ENCODE data around the gene TEKTIP1. TPM values are rescaled to one million over a fixed set of nuclear protein-coding genes. Genes with fewer than 3 reads are reported as not detected.

Gene TEKTIP1
- total and polyA plus RNA-seq, 2 donors (not counting 1 experiment from before 2014, with no cell fraction given), result not detected

GRCh38 chr19:3533033-3533432, 5.9 kb upstream of the TEKTIP1 start:
- no peak overlapping the region for H3K27ac ChIP-seq (ENCODE audit: insufficient read depth, low read length)
- TF ChIP-seq CTCF (conservative IDR thresholded peaks at IDR 0.05 in 1 of 2, IDR thresholded peaks at IDR 0.05 in 1 of 2; ENCODE audit: low read depth in 1 of 2, low read length in 2 of 2) (no peak), EZH2 (IDR thresholded peaks at IDR 0.05; ENCODE audit: low read length, missing control alignments) (no peak)
- H3K27me3 ChIP-seq (ENCODE audit: control insufficient read depth, insufficient read depth, low read length), result no peaks in the 10 kb centered on the region
- H3K4me2 ChIP-seq (ENCODE audit: extremely low read depth, insufficient read depth, low read length), result no peak overlapping the region
- no peaks in the 10 kb centered on the region for H3K4me1 ChIP-seq (ENCODE audit: control insufficient read depth, extremely low read depth, insufficient read depth, low read length)
- H3K9ac ChIP-seq (ENCODE audit: insufficient read depth, low read length), result no peak overlapping the region
- no peak overlapping the region for H2AFZ ChIP-seq (ENCODE audit: low read length)
- DNase-seq (ENCODE audit: low read depth in 2 of 2), result no peak
- no peak overlapping the region for H3K4me3 ChIP-seq (replicated peaks in 1 of 4; ENCODE audit: control extremely low read depth in 1 of 4, insufficient read depth in 1 of 4, low read depth in 3 of 4, low read length in 4 of 4)
- H3K79me2 ChIP-seq (ENCODE audit: control insufficient read depth, insufficient read depth, low read length), result no peaks in the 10 kb centered on the region
- H3K36me3 ChIP-seq (ENCODE audit: control insufficient read depth, insufficient read depth, low read length), result peaks cover 33% of the 10 kb centered on the region
- no peaks in the 10 kb centered on the region for H4K20me1 ChIP-seq (ENCODE audit: control insufficient read depth, extremely low read depth, insufficient read depth, low read length)
- H3K9me3 ChIP-seq (ENCODE audit: control insufficient read depth, insufficient read depth, low read depth, low read length), result no peaks in the 10 kb centered on the region

GRCh38 chr19:3533563-3534216, 5.3 kb upstream of the TEKTIP1 start:
- Histone ChIP-seq H3K79me2 (ENCODE audit: control insufficient read depth, insufficient read depth, low read length) (no peaks in the 10 kb centered on the region), H3K27ac (ENCODE audit: insufficient read depth, low read length) (no peak overlapping the region), H4K20me1 (ENCODE audit: control insufficient read depth, extremely low read depth, insufficient read depth, low read length) (no peaks in the 10 kb centered on the region), H3K9me3 (ENCODE audit: control insufficient read depth, insufficient read depth, low read depth, low read length) (no peaks in the 10 kb centered on the region), H2AFZ (ENCODE audit: low read length) (no peak overlapping the region), H3K4me2 (ENCODE audit: extremely low read depth, insufficient read depth, low read length) (no peak overlapping the region), H3K9ac (ENCODE audit: insufficient read depth, low read length) (no peak overlapping the region), H3K4me1 (ENCODE audit: control insufficient read depth, extremely low read depth, insufficient read depth, low read length) (peaks cover under 1% of the 10 kb centered on the region), H3K4me3 (replicated peaks in 1 of 4; ENCODE audit: control extremely low read depth in 1 of 4, insufficient read depth in 1 of 4, low read depth in 3 of 4, low read length in 4 of 4) (no peak overlapping the region), H3K36me3 (ENCODE audit: control insufficient read depth, insufficient read depth, low read length) (peaks cover 32% of the 10 kb centered on the region), H3K27me3 (ENCODE audit: control insufficient read depth, insufficient read depth, low read length) (no peaks in the 10 kb centered on the region)
- no peak for DNase-seq (ENCODE audit: low read depth in 2 of 2)
- no peak for TF ChIP-seq EZH2 (IDR thresholded peaks at IDR 0.05; ENCODE audit: low read length, missing control alignments)
- TF ChIP-seq CTCF (conservative IDR thresholded peaks at IDR 0.05 in 1 of 2, IDR thresholded peaks at IDR 0.05 in 1 of 2; ENCODE audit: low read depth in 1 of 2, low read length in 2 of 2), result no peak

- H3K9ac ChIP-seq (ENCODE audit: insufficient read depth, low read length), result no peak overlapping the region
- TF ChIP-seq CTCF (conservative IDR thresholded peaks at IDR 0.05 in 1 of 2, IDR thresholded peaks at IDR 0.05 in 1 of 2; ENCODE audit: low read depth in 1 of 2, low read length in 2 of 2) (no peak), EZH2 (IDR thresholded peaks at IDR 0.05; ENCODE audit: low read length, missing control alignments) (no peak)
- H3K4me2 ChIP-seq (ENCODE audit: extremely low read depth, insufficient read depth, low read length), result no peak overlapping the region
- H2AFZ ChIP-seq (ENCODE audit: low read length), result no peak overlapping the region
- H3K79me2 ChIP-seq (ENCODE audit: control insufficient read depth, insufficient read depth, low read length), result no peaks in the 10 kb centered on the region
- peaks cover 38% of the 10 kb centered on the region for H3K36me3 ChIP-seq (ENCODE audit: control insufficient read depth, insufficient read depth, low read length)
- H3K4me1 ChIP-seq (ENCODE audit: control insufficient read depth, extremely low read depth, insufficient read depth, low read length), result peaks cover 5% of the 10 kb centered on the region
- H3K4me3 ChIP-seq (replicated peaks in 1 of 4; ENCODE audit: control extremely low read depth in 1 of 4, insufficient read depth in 1 of 4, low read depth in 3 of 4, low read length in 4 of 4), result no peak overlapping the region
- no peak for DNase-seq (ENCODE audit: low read depth in 2 of 2)
- H3K9me3 ChIP-seq (ENCODE audit: control insufficient read depth, insufficient read depth, low read depth, low read length), result no peaks in the 10 kb centered on the region
- no peaks in the 10 kb centered on the region for H3K27me3 ChIP-seq (ENCODE audit: control insufficient read depth, insufficient read depth, low read length)
- no peak overlapping the region for H3K27ac ChIP-seq (ENCODE audit: insufficient read depth, low read length)
- H4K20me1 ChIP-seq (ENCODE audit: control insufficient read depth, extremely low read depth, insufficient read depth, low read length), result no peaks in the 10 kb centered on the region
Observed at GRCh38 chr19:3534375-3535234, 4.4 kb upstream of the TEKTIP1 start.
